ENCODE measurements around the gene TMEM150B.

GRCh38 chr19:55358943-55359908 is 34.1 kb upstream of the TMEM150B start:
- TF ChIP-seq ATF4 (CRISPR knock-in tag; IDR thresholded peaks at IDR 0.05) (no peak), HBP1 (CRISPR knock-in tag; IDR thresholded peaks at IDR 0.05) (no peak), CTCF (IDR thresholded peaks at IDR 0.05 in 2 of 3, conservative IDR thresholded peaks at IDR 0.05 in 1 of 3; ENCODE audit: insufficient read depth in 2 of 3, low read depth in 1 of 3, low read length in 3 of 3) (no peak), EGR1 (conservative IDR thresholded peaks at IDR 0.05) (no peak), BHLHE40 (IDR thresholded peaks at IDR 0.05; ENCODE audit: low read length) (no peak), BRF1 (IDR thresholded peaks at IDR 0.05; ENCODE audit: borderline replicate concordance, extremely low read depth, insufficient read length) (no peak), POLR2AphosphoS5 (IDR thresholded peaks at IDR 0.05; ENCODE audit: control insufficient read depth, insufficient read depth, low read depth, low read length) (no peak), CEBPG (CRISPR knock-in tag; IDR thresholded peaks at IDR 0.05) (no peak), CEBPG (tag; conservative IDR thresholded peaks at IDR 0.05 in 1 of 2, IDR thresholded peaks at IDR 0.05 in 1 of 2) (no peak)

Data from K562 (cell line).